Measurements from ENCODE around the gene KLHL25. TPM values are rescaled to one million over a fixed set of nuclear protein-coding genes. Genes with fewer than 3 reads are reported as not detected.

KLHL25 gene
- total RNA-seq, 1 donor from 2014 or later, result 6.2 TPM

- no peak for DNase-seq (ENCODE audit: low read depth)
These were observed 34.0 kb downstream of the KLHL25 start for GRCh38 chr15:85760531-85761371.

GRCh38 chr15:85760049-85760448, 34.7 kb downstream of the KLHL25 start:
- DNase-seq (ENCODE audit: low read depth), result no peak

- DNase-seq (ENCODE audit: low read depth), result no peak
These were observed 35.3 kb downstream of the KLHL25 start for GRCh38 chr15:85759376-85759775.

DNA sequence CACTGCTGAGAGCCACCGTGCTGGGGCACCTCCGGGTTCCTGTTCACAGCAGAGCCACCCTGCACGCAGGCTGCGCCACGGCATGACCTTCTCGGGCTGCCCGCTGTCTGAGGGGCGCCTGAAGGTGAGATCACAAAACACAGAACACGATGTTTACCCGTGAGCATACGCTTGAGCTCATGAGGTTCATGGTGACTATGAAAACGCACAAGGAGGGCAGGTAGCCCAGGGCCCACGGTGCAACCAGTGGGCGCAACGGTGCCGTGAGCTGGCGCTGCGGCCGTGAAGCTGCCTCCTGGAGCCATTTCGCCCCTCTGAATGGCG, 36.1 kb downstream of the KLHL25 start:
- DNase-seq (ENCODE audit: low read depth), result no peak

DNA sequence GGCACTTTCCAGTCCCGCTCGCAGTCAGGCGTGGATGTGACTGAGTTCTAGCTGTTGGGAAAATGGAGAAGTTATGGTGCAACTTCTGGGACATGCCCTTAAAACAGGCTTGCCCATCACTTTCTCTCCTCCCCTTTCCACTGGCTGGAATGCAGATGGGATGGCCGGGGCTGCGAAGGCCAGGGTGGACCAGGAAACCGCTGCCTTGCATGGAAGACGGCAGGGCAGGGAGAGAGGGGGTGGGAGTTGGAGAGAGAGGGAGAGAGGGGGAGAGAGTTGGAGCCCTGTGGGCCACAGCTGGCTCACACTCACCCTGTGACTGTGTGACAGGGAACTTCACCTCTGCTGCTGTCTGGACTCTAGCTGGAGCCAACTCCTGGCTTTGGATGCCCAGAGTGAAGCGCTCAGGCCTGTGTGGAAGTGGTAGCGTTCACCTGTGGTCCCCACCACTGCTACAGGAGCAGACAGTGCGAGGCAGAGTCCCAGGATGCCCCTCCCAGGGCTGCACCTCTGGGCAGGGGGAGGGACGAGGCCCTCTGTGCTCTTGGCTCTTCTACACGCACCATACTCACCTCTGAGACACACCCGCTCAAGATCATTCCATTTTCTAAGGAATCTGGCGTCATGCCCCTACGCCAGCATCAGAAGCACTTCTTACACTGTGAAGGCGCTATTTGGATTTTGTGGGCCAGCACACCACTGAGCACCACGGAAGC, 36.6 kb downstream of the KLHL25 start:
- DNase-seq (ENCODE audit: low read depth), result no peak

DNA sequence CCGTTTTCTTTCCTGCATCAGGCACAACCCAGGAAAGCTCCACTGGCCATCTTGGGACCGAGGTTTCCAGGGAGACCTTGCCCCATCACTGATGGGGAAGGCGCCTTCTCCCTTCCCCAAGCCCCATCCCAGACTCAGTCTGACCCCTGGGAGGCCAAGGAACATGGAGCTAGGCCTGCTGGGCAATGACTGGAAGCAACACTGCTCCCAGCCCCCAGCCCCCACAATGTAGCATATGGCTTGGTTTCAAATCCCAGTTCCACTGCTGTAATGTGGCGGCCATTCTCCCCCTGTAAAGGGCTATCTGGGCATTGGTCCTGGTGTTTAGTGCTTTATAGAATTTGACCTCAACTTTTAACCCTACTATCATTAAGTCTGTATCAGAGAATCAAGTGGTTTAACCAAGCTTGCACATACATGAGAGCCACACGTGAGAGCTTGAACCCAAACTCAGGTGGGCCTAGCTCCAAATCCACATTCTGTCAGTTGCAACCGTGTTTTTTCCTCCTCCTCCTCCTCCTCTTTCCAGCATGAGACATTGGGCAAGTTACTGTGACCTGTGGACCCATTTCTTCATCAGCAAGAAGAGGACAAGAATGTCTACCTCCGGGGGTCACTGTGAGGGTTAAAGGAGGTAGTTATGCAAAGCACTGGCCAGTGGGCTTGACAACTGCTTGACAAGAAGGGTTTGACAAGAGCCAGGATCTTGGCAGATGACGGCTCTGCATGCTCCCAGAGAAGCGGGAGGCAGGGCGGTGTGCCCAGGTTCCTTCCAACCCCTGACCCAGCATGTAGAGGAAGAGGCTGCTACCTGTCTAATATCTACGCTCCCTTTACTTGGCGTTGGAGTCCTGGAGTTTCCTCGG, 37.4 kb downstream of the KLHL25 start:
- DNase-seq (ENCODE audit: low read depth), result no peak

DNA sequence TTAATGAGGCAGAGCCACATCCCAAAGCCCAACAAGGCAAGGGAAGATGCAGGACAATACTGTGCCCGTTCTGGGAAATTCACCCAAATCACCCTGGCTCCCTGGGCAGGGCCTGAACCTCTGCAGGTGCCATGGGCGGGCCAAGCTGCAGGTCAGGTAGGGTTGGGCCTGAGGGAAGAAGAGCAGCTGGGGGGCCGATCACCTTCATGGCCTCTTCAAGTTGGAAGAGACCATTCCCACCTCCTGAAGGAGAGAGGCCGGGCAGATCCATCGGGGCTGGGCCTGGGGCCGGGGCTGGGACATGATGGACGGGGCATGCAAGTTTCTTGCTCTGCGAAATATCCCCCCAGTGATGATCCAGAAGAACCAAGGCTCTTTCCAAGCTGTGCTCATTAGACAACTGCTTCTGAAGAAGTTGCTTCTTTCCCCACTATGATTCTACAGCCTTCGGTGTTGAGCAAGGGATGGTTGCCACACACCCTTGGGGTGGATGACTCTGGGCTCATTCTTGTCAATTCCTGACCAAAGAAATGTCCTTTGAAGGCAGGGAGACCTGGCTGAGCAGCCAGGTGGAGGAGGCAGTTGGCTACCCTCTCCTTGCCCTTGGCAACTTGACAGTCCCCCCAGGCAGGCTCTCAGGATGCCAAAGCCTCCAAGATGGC, 38.2 kb downstream of the KLHL25 start:
- no peak for DNase-seq (ENCODE audit: low read depth)

DNA sequence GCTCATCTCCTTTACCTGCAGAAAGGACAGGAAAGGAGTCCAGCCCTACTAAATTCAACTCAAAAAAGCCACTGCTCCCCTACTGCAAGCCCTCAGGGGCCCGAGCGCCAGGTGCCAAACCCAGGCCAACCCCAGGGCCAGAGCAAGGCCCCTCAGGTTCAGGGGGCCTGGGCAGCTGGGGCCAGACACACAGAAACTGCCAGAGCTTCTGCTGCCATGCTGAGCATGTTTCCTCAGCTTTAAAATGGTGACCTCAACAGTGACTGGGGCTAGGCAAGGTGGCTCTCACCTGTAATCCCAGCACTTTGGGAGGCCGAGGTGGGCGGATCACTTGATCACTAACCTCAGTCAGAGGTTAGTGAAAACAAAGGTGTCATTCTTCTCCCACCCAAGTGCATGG, 38.8 kb downstream of the KLHL25 start:
- no peak for DNase-seq (ENCODE audit: low read depth)

- DNase-seq (ENCODE audit: low read depth), result no peak
These were observed 39.3 kb downstream of the KLHL25 start for GRCh38 chr15:85755471-85755870.

- DNase-seq (ENCODE audit: low read depth), result no peak
These were observed 39.7 kb downstream of the KLHL25 start for GRCh38 chr15:85754989-85755388.

- DNase-seq (ENCODE audit: low read depth), result no peak
These were observed 40.8 kb downstream of the KLHL25 start for GRCh38 chr15:85753791-85754452.

DNA sequence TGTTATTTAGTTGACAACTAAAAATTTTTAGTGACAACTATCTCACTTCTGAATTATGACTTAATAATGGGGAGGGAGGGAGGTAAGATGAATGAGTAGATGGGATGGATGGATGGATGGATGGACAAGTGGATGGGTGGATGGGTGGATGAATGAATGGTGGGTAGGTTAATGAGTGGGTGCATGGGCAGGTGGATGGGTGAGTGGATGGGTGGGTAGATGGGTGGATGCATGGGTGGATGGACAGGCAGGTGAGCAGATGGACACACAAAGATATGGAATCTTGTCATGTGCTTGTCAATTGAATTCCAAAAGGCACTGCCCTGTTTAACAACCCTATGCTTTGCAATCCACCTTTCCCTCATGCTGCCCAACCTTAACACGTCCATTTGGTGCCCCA, 41.5 kb downstream of the KLHL25 start:
- no peak for DNase-seq (ENCODE audit: low read depth)

GRCh38 chr15:85752491-85752961, 42.2 kb downstream of the KLHL25 start:
- DNase-seq (ENCODE audit: low read depth), result peak; percentile 42

DNA sequence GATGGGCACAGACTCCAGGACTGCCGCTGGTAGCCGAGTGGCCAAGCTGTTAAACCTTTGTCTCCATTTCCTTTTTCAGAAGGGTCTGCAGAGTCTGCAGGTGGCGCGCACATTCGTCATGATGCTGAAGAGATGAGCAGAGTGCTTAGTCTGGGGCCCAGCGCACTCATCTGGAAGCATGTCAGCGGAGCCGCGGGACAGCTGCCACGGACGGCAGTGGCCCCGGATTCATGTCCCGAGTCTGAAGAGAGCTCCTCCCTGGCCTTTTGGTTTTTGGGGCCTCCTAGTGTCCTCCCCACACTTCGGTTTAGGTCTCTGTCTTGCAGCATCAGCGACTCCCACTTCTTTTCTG, 42.6 kb downstream of the KLHL25 start:
- DNase-seq (ENCODE audit: low read depth), result no peak

GRCh38 chr15:85751291-85752123, 43.2 kb downstream of the KLHL25 start:
- no peak for DNase-seq (ENCODE audit: low read depth)

DNA sequence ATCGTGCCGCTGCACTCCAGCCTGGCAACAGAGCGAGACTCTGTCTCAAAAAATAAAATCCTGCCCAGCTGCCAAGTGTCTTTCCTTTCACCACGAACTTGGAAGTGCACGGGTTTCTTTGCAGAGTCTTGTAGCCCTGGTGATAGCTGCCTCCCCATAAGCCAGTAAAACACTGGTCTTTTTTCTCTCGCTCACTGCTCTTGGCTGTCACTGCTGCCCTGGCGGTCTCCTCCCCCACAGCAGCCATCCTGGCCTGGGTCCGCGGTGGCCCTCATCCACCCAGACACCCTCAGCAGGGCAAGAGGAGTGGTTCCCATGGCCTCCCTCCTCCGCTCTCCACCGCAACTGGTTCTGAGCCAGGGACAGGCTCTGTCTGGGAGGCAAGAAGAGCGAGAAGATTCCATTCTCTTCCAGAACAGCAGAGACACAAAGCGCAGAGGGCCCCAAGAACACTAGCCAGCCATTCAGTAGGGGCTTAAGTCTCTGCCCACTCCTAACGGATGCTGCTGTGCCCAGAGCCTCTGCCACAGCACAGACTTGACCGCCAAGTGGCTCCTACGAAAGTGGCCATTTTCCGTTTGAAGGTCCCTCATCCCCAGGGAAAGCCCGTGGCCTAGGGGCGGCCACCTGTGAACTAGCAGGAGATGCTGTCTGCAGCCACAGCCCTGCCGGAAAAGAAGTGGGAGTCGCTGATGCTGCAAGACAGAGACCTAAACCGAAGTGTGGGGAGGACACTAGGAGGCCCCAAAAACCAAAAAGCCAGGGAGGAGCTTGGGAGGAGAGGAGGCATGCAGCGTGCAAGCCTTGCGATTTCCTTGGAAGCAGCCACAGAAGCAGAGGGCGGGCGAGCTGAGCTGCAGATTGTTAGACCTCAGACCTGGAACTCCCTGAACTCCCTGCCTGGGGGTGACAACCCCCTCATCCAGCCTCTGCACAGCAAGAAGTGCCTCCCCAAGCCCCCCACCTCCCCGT, 44.1 kb downstream of the KLHL25 start:
- DNase-seq (ENCODE audit: low read depth), result no peak

- DNase-seq (ENCODE audit: low read depth), result no peak
These were observed 45.2 kb downstream of the KLHL25 start for GRCh38 chr15:85749261-85750151.

DNA sequence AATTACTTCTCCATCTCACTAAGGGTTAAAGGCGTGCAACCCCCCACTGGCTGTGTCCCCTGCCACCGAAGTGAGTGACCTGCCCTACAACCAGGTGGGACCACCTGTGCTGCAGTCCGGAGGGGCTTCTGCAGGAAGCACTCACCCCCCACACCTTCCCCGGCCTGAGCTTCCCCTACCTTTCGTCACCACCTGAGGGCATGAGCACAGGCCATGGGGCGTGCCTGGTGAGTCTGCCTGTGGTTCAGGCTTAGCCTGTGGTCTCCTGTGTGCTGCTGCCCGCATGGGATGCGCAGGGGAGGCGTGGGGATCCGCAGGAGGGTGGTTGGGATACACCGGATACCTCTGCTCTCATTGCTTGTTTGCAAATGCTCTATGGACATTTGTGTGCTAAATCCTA, 46.0 kb downstream of the KLHL25 start:
- DNase-seq (ENCODE audit: low read depth), result no peak
